ENCODE results near the gene ETFA.

- TF ChIP-seq SP1 (IDR thresholded peaks at IDR 0.05) = no peak
- no peak for TF ChIP-seq FOXK2 (IDR thresholded peaks at IDR 0.05)
- TF ChIP-seq ARNT (IDR thresholded peaks at IDR 0.05) = no peak
- TF ChIP-seq FOXM1 (IDR thresholded peaks at IDR 0.05; ENCODE audit: borderline replicate concordance) = no peak
- TF ChIP-seq ELF4 (IDR thresholded peaks at IDR 0.05) = no peak
- no peak for TF ChIP-seq BHLHE40 (IDR thresholded peaks at IDR 0.05; ENCODE audit: borderline replicate concordance)
- TF ChIP-seq ZNF384 (IDR thresholded peaks at IDR 0.05) = no peak
- no peak for TF ChIP-seq SUZ12 (IDR thresholded peaks at IDR 0.05)
Observed at GRCh38 chr15:76169911-76170800, 141.1 kb downstream of the ETFA start.
